ENCODE data around the gene PKD1L1.

DNA sequence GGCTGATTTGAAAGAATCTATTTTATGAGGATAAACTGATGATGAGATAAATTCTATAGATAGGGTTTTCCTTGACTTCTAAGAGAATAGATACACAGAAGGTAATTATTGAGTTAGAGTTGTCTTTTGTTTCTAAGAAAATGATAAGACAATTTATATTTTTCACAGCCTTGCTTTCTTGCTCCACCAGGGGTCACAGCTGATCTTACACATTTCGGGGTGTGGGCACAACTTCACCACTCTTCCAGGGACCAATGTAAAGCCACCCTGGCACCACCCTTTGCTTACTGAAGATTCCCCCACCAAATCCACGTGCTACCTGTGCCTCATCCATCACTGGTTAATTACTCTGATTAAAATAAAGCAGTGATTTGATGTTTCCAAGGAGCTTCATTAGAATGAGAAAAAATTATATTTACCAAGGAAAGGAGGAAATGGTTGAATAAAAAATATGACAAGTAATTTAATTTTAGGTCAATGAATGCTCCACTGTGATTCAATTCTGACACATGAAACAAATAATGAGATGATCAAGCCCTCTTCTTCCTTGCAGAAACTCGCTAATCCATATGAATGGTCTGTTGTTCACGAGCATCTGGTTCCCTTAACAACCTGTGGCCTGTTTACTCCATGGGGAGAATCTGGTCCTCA is 189.1 kb downstream of the PKD1L1 start:
- TF ChIP-seq POLR2AphosphoS5 (IDR thresholded peaks at IDR 0.05) (no peak), POLR2A (IDR thresholded peaks at IDR 0.05) (no peak), EP300 (IDR thresholded peaks at IDR 0.05; ENCODE audit: low read depth) (no peak)
- TF ChIP-seq, protein P1, sequence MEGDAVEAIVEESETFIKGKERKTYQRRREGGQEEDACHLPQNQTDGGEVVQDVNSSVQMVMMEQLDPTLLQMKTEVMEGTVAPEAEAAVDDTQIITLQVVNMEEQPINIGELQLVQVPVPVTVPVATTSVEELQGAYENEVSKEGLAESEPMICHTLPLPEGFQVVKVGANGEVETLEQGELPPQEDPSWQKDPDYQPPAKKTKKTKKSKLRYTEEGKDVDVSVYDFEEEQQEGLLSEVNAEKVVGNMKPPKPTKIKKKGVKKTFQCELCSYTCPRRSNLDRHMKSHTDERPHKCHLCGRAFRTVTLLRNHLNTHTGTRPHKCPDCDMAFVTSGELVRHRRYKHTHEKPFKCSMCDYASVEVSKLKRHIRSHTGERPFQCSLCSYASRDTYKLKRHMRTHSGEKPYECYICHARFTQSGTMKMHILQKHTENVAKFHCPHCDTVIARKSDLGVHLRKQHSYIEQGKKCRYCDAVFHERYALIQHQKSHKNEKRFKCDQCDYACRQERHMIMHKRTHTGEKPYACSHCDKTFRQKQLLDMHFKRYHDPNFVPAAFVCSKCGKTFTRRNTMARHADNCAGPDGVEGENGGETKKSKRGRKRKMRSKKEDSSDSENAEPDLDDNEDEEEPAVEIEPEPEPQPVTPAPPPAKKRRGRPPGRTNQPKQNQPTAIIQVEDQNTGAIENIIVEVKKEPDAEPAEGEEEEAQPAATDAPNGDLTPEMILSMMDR (IDR thresholded peaks at IDR 0.05), result no peak

All from transverse colon (tissue), 4 donors.